DND-41 (cell line): ENCODE results near the gene TOE1.
"Not testable (repeated sequence)": the region's sequence is repeated elsewhere in the genome, so short reads cannot be mapped to it uniquely, and the experiment has no call there.

ENCODE experiments used
- ATAC-seq: fragments of 200-7000 bp; cut with Tn5 transposase; 3 replicates; pipeline ENCODE4 v1.9.1; 2021; ENCODE audit warnings: low read depth; ENCODE audit not compliant: insufficient read depth
- DNase-seq: peaks from one replicate; pipeline ENCODE4 v3.0.0-alpha.2; 2020
- H2AFZ ChIP-seq: 2 replicates; pipeline ENCODE4 v1.6.0; 2012; ENCODE audit warnings: low read depth, low read length
- H3K27ac ChIP-seq: 2 replicates; pipeline ENCODE4 v1.5.1; 2012; ENCODE audit warnings: low read length, inconsistent platforms
- H3K27me3 ChIP-seq: fragments of 200-600 bp; sonication (generic); 2 replicates; pipeline ENCODE4 v1.6.0; 2012; ENCODE audit warnings: low read length, mild to moderate bottlenecking, inconsistent platforms; ENCODE audit not compliant: insufficient read depth, poor library complexity
- H3K36me3 ChIP-seq: 2 replicates; pipeline ENCODE4 v1.5.1; 2012; ENCODE audit warnings: low read length, inconsistent platforms; ENCODE audit not compliant: insufficient read depth
- H3K4me1 ChIP-seq: 2 replicates; pipeline ENCODE4 v1.5.1; 2012; ENCODE audit warnings: mild to moderate bottlenecking, low read length; ENCODE audit not compliant: insufficient read depth
- H3K4me2 ChIP-seq: 2 replicates; pipeline ENCODE4 v1.6.0; 2012; ENCODE audit warnings: mild to moderate bottlenecking, moderate library complexity, low read length, inconsistent platforms; ENCODE audit not compliant: insufficient read depth
- H3K4me3 ChIP-seq, 2 experiments: fragments of 200-600 bp in 1 of 2; shearing (Covaris generic) in 1 of 2; 2 replicates each; pipeline ENCODE4 v1.5.1; 2012 to 2016; ENCODE audit warnings: inconsistent platforms in 2 of 2, low read length in 2 of 2, mild to moderate bottlenecking in 2 of 2, low read depth in 1 of 2, moderate library complexity in 1 of 2
- H3K79me2 ChIP-seq: 2 replicates; pipeline ENCODE4 v1.6.0; 2012; ENCODE audit warnings: low read length, inconsistent platforms; ENCODE audit not compliant: insufficient read depth
- H3K9ac ChIP-seq: 2 replicates; pipeline ENCODE4 v1.6.0; 2012; ENCODE audit warnings: low read depth, mild to moderate bottlenecking, inconsistent platforms, low read length, moderate library complexity
- H3K9me3 ChIP-seq: 2 replicates; pipeline ENCODE4 v1.5.1; 2012; ENCODE audit warnings: low read length, moderate library complexity, mild to moderate bottlenecking, inconsistent platforms; ENCODE audit not compliant: insufficient read depth, severe bottlenecking
- H4K20me1 ChIP-seq: 2 replicates; pipeline ENCODE4 v1.6.0; 2012; ENCODE audit warnings: low read length; ENCODE audit not compliant: insufficient read depth
- EZH2 ChIP-seq: IDR thresholded peaks from 3 replicates; pipeline ENCODE4 v1.6.1; 2012; ENCODE audit warnings: borderline replicate concordance, low read depth, mild to moderate bottlenecking, moderate library complexity, low read length, inconsistent platforms; ENCODE audit not compliant: severe bottlenecking
- TF ChIP-seq, protein P1 (sequence below): IDR thresholded peaks from 2 replicates; pipeline ENCODE4 v1.5.1; 2012; ENCODE audit warnings: borderline replicate concordance, low read length, moderate library complexity, mild to moderate bottlenecking; ENCODE audit not compliant: poor library complexity, severe bottlenecking; ENCODE audit errors: extremely low read depth

The TOE1 gene

DNA sequence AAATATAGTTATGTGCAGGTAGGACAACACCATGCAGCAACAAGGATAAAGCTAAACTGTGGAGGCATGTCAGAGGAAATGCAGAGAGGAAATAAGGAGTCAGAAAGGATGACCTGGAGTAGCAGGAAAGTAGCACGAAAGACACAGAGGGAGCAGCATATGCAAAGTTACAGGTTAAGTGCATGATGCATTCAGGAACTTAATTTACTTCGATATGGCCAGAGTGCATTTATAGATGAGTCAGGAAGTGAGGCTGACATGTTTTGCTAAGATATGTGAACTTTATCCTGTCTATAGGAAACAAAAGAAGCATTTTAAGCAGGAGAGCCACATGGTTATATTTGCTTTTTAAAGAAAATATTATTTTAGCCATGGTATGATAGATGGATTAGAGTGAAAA, 15.7 kb downstream of the TOE1 start:
- Histone ChIP-seq H3K9ac (no peak overlapping the region), H3K27ac (no peak overlapping the region), H3K4me2 (no peak overlapping the region), H4K20me1 (no peaks in the 10 kb centered on the region), H3K4me3 (no peak overlapping the region), H3K27me3 (no peaks in the 10 kb centered on the region), H3K79me2 (no peaks in the 10 kb centered on the region), H3K9me3 (no peaks in the 10 kb centered on the region), H3K36me3 (no peaks in the 10 kb centered on the region), H2AFZ (no peak overlapping the region), H3K4me1 (no peaks in the 10 kb centered on the region)
- no peak for DNase-seq
- TF ChIP-seq EZH2 = no peak
- TF ChIP-seq, protein P1, sequence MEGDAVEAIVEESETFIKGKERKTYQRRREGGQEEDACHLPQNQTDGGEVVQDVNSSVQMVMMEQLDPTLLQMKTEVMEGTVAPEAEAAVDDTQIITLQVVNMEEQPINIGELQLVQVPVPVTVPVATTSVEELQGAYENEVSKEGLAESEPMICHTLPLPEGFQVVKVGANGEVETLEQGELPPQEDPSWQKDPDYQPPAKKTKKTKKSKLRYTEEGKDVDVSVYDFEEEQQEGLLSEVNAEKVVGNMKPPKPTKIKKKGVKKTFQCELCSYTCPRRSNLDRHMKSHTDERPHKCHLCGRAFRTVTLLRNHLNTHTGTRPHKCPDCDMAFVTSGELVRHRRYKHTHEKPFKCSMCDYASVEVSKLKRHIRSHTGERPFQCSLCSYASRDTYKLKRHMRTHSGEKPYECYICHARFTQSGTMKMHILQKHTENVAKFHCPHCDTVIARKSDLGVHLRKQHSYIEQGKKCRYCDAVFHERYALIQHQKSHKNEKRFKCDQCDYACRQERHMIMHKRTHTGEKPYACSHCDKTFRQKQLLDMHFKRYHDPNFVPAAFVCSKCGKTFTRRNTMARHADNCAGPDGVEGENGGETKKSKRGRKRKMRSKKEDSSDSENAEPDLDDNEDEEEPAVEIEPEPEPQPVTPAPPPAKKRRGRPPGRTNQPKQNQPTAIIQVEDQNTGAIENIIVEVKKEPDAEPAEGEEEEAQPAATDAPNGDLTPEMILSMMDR = no peak
- ATAC-seq = no peak

DNA sequence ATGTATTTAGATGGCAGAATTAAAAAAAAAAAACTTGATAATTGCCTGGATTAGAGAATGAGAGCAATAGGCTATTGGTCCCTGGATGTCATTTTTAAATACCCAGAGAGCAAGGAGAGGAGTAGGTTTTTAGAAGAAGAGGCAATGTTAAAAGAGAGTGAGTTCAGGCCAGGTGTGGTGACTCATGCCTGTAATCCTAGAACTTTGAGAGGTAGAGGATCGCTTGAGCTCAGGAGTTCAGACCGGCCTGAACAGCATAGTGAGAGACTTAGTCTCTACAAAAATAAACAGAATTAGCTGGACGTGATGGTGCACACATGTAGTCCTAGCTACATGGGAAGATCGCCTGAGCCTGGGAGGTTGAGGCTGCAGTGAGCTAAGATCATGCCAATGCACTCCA, 16.2 kb downstream of the TOE1 start:
- TF ChIP-seq EZH2 = no peak
- TF ChIP-seq, protein P1 = no peak
- Histone ChIP-seq H3K9me3 (no peaks in the 10 kb centered on the region), H3K79me2 (no peaks in the 10 kb centered on the region), H3K4me1 (no peaks in the 10 kb centered on the region), H3K36me3 (no peaks in the 10 kb centered on the region), H2AFZ (no peak overlapping the region), H3K27me3 (no peaks in the 10 kb centered on the region), H3K9ac (no peak overlapping the region), H4K20me1 (no peaks in the 10 kb centered on the region), H3K4me3 (no peak overlapping the region), H3K4me2 (no peak overlapping the region), H3K27ac (no peak overlapping the region)
- DNase-seq (no peak), ATAC-seq (no peak)

DNA sequence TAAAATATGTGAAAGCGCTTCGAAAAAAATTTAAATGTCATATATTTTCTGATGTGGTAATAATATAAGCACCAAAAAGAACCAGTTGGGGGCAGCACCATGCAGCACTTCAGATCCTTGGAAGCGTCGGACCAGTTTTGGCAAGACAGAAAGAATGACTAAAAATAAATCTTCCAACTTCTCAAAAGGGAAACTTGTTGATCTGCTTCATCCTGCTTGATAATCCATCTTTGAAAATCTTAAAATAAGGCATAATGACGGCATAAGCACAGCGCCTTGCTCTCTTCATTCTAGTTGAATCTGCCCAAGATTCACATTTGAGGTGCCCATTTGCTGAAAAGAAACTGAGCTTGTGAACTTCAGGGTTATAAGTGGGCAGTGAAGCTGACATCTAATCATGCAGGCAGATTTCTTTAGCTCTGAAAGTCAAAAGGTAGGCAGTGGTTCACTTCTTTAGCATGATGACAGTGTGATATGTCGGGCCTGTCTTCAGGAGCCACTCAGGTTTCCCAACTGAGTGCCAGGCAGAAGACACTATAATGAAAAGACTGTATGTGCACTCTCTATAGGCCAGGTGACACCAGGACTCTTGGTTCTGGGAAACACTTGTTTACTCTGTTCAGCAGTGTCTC, 20.0 kb downstream of the TOE1 start:
- Histone ChIP-seq H3K36me3 (no peaks in the 10 kb centered on the region), H3K4me2 (no peak overlapping the region), H2AFZ (no peak overlapping the region), H3K27ac (no peak overlapping the region), H4K20me1 (no peaks in the 10 kb centered on the region), H3K27me3 (no peaks in the 10 kb centered on the region), H3K9ac (no peak overlapping the region), H3K4me3 (no peak overlapping the region), H3K4me1 (no peaks in the 10 kb centered on the region), H3K9me3 (no peaks in the 10 kb centered on the region), H3K79me2 (no peaks in the 10 kb centered on the region)
- TF ChIP-seq, protein P1 = peak; percentile 58
- no peak for TF ChIP-seq EZH2
- ATAC-seq (no peak), DNase-seq (peak; percentile 47)

DNA sequence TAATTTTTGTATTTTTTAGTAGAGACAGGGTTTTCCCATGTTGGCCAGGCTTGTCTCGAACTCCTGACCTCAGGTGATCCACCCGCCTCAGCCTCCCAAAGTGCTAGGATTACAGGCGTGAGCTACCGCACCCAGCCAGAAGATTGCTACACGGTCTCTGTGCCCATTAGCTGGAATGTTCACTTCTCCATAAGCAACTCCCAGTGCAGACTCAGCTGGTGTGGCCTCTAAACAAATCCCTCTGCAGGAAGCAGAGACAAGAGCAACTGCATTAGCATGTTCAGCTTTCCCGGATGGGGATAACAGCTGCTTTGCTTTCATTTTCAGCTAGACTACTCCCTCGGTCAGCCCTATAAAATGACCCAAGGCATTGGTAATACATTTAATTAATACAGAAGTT, 21.0 kb downstream of the TOE1 start:
- H3K4me1 ChIP-seq, H3K27me3 ChIP-seq, H3K4me3 ChIP-seq, DNase-seq, H3K4me2 ChIP-seq, H4K20me1 ChIP-seq, H3K36me3 ChIP-seq, H3K79me2 ChIP-seq, H2AFZ ChIP-seq, H3K27ac ChIP-seq, H3K9ac ChIP-seq, ATAC-seq, H3K9me3 ChIP-seq: not testable (repeated sequence)
